Measurements from ENCODE around the gene VEGFA.

VEGFA gene

GRCh38 chr6:43785220-43785752 is 15.3 kb downstream of the VEGFA start:
- H3K9ac ChIP-seq (ENCODE audit: insufficient read length, low read depth), result no peak overlapping the region
- no peaks in the 10 kb centered on the region for H3K9me3 ChIP-seq (ENCODE audit: insufficient read depth, low read length)
- DNase-seq (ENCODE audit: low read depth, low spot score), result no peak
- no peak overlapping the region for H3K4me3 ChIP-seq (ENCODE audit: insufficient read length, low read depth)
- TF ChIP-seq ZNF274 (IDR thresholded peaks at IDR 0.05; ENCODE audit: low read depth, low read length), result no peak
- TF ChIP-seq SUZ12 (IDR thresholded peaks at IDR 0.05; ENCODE audit: extremely low read depth, insufficient read depth, insufficient read length), result no peak
- no peak for TF ChIP-seq YY1 (IDR thresholded peaks at IDR 0.05; ENCODE audit: insufficient read depth, insufficient read length)
- no peaks in the 10 kb centered on the region for H3K4me1 ChIP-seq (ENCODE audit: insufficient read depth, insufficient read length)
- H3K27me3 ChIP-seq (ENCODE audit: insufficient read depth, insufficient read length), result no peaks in the 10 kb centered on the region
- peaks cover 56% of the 10 kb centered on the region for H3K36me3 ChIP-seq (ENCODE audit: insufficient read depth, insufficient read length, low read length)

GRCh38 chr6:43785904-43786303 is 15.9 kb downstream of the VEGFA start:
- H3K4me3 ChIP-seq (ENCODE audit: insufficient read length, low read depth), result no peak overlapping the region
- H3K36me3 ChIP-seq (ENCODE audit: insufficient read depth, insufficient read length, low read length), result peaks cover 50% of the 10 kb centered on the region
- no peak for DNase-seq (ENCODE audit: low read depth, low spot score)
- H3K4me1 ChIP-seq (ENCODE audit: insufficient read depth, insufficient read length), result no peaks in the 10 kb centered on the region
- no peak overlapping the region for H3K9ac ChIP-seq (ENCODE audit: insufficient read length, low read depth)
- no peak for TF ChIP-seq YY1 (IDR thresholded peaks at IDR 0.05; ENCODE audit: insufficient read depth, insufficient read length)
- no peak for TF ChIP-seq ZNF274 (IDR thresholded peaks at IDR 0.05; ENCODE audit: low read depth, low read length)
- TF ChIP-seq SUZ12 (IDR thresholded peaks at IDR 0.05; ENCODE audit: extremely low read depth, insufficient read depth, insufficient read length), result no peak
- H3K9me3 ChIP-seq (ENCODE audit: insufficient read depth, low read length), result no peaks in the 10 kb centered on the region
- H3K27me3 ChIP-seq (ENCODE audit: insufficient read depth, insufficient read length), result no peaks in the 10 kb centered on the region

DNA sequence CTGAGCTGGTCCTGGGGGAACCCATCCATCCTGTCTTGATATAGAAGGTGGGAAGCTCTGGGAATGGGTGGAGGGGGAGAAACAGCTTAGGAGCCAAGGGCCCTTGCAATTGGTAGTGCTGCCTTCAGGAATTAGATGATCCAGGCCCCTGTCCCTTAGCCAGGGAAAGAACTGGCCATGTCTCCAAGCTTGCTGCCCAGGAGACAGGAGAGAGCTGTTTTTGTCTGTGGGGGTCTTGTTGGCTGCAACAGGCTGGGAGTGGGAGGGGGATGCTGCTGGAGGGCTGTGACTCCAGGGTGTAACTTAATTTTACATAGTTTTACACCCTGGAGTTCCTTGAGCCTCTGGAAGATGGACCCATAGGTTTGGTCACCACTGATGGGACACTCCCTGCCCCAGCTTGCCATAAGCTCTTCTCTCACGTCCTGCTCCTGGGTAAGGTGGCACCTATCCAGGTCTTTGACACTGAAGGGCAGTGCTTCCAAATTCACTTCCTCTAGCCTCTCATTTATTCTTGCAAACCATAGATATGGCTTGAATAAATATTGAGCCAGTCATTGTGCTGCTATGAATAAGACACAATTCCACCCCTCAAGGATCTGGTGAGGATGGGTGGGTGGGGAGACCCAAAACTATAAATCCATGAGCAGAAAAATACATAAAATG is 16.8 kb downstream of the VEGFA start:
- Histone ChIP-seq H3K4me3 (ENCODE audit: insufficient read length, low read depth) (no peak overlapping the region), H3K4me1 (ENCODE audit: insufficient read depth, insufficient read length) (no peaks in the 10 kb centered on the region), H3K9ac (ENCODE audit: insufficient read length, low read depth) (no peak overlapping the region), H3K27me3 (ENCODE audit: insufficient read depth, insufficient read length) (no peaks in the 10 kb centered on the region), H3K9me3 (ENCODE audit: insufficient read depth, low read length) (no peaks in the 10 kb centered on the region), H3K36me3 (ENCODE audit: insufficient read depth, insufficient read length, low read length) (peaks cover 41% of the 10 kb centered on the region)
- DNase-seq (ENCODE audit: low read depth, low spot score), result no peak
- TF ChIP-seq YY1 (IDR thresholded peaks at IDR 0.05; ENCODE audit: insufficient read depth, insufficient read length) (no peak), SUZ12 (IDR thresholded peaks at IDR 0.05; ENCODE audit: extremely low read depth, insufficient read depth, insufficient read length) (no peak), ZNF274 (IDR thresholded peaks at IDR 0.05; ENCODE audit: low read depth, low read length) (no peak)

GRCh38 chr6:43788301-43788700 is 18.3 kb downstream of the VEGFA start:
- no peak for TF ChIP-seq YY1 (IDR thresholded peaks at IDR 0.05; ENCODE audit: insufficient read depth, insufficient read length)
- no peak for TF ChIP-seq ZNF274 (IDR thresholded peaks at IDR 0.05; ENCODE audit: low read depth, low read length)
- TF ChIP-seq SUZ12 (IDR thresholded peaks at IDR 0.05; ENCODE audit: extremely low read depth, insufficient read depth, insufficient read length), result no peak
- Histone ChIP-seq H3K36me3 (ENCODE audit: insufficient read depth, insufficient read length, low read length) (peaks cover 26% of the 10 kb centered on the region), H3K9ac (ENCODE audit: insufficient read length, low read depth) (no peak overlapping the region), H3K9me3 (ENCODE audit: insufficient read depth, low read length) (no peaks in the 10 kb centered on the region), H3K27me3 (ENCODE audit: insufficient read depth, insufficient read length) (no peaks in the 10 kb centered on the region), H3K4me3 (ENCODE audit: insufficient read length, low read depth) (no peak overlapping the region), H3K4me1 (ENCODE audit: insufficient read depth, insufficient read length) (no peaks in the 10 kb centered on the region)
- DNase-seq (ENCODE audit: low read depth, low spot score), result no peak

DNA sequence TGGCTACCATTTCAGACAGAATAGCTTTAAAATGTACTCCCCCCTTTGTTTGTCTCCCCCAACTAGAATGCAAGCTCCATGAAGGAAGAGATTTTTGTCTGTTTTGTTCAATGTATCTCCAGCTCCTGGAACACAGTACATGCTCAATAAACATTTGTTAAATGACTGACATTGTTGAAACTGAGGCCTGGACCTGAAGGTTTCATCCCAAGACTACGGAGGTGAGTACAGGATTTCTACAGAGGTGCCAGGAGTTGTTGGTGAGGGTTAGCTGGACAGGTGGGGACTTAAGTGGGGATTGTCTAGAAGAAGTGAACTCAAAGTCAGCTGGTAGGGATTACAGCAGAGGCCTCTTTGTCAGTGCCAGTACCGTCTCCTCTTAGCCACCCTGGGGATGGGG is 19.4 kb downstream of the VEGFA start:
- no peaks in the 10 kb centered on the region for H3K27me3 ChIP-seq (ENCODE audit: insufficient read depth, insufficient read length)
- H3K4me1 ChIP-seq (ENCODE audit: insufficient read depth, insufficient read length), result no peaks in the 10 kb centered on the region
- TF ChIP-seq SUZ12 (IDR thresholded peaks at IDR 0.05; ENCODE audit: extremely low read depth, insufficient read depth, insufficient read length) (no peak), ZNF274 (IDR thresholded peaks at IDR 0.05; ENCODE audit: low read depth, low read length) (no peak), YY1 (IDR thresholded peaks at IDR 0.05; ENCODE audit: insufficient read depth, insufficient read length) (no peak)
- DNase-seq (ENCODE audit: low read depth, low spot score), result no peak
- H3K36me3 ChIP-seq (ENCODE audit: insufficient read depth, insufficient read length, low read length), result peaks cover 14% of the 10 kb centered on the region
- no peaks in the 10 kb centered on the region for H3K9me3 ChIP-seq (ENCODE audit: insufficient read depth, low read length)
- no peak overlapping the region for H3K4me3 ChIP-seq (ENCODE audit: insufficient read length, low read depth)
- H3K9ac ChIP-seq (ENCODE audit: insufficient read length, low read depth), result no peak overlapping the region

DNA sequence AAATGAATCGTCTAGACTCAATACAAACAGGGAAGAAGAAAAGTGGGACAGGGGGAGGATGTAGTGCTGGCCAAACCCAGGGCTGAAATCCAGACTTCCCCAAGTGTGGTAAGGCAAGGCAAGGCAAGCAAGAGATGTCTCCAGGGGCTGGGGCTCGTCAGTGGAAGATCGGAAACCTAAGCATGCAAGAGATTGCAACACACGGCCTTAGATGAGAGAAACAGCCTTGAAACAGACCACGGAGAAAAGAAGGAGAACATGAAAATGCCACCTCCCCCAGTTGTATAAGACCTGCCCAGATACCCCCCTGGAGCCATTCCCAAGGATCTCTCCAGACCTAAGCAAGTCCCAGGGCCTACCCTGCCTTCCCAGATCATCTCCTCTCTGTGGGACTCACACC is 20.0 kb downstream of the VEGFA start:
- Histone ChIP-seq H3K9ac (ENCODE audit: insufficient read length, low read depth) (no peak overlapping the region), H3K27me3 (ENCODE audit: insufficient read depth, insufficient read length) (no peaks in the 10 kb centered on the region), H3K36me3 (ENCODE audit: insufficient read depth, insufficient read length, low read length) (peaks cover 9% of the 10 kb centered on the region), H3K9me3 (ENCODE audit: insufficient read depth, low read length) (no peaks in the 10 kb centered on the region), H3K4me1 (ENCODE audit: insufficient read depth, insufficient read length) (no peaks in the 10 kb centered on the region), H3K4me3 (ENCODE audit: insufficient read length, low read depth) (no peak overlapping the region)
- TF ChIP-seq SUZ12 (IDR thresholded peaks at IDR 0.05; ENCODE audit: extremely low read depth, insufficient read depth, insufficient read length), result no peak
- no peak for TF ChIP-seq YY1 (IDR thresholded peaks at IDR 0.05; ENCODE audit: insufficient read depth, insufficient read length)
- TF ChIP-seq ZNF274 (IDR thresholded peaks at IDR 0.05; ENCODE audit: low read depth, low read length), result no peak
- DNase-seq (ENCODE audit: low read depth, low spot score), result no peak

DNA sequence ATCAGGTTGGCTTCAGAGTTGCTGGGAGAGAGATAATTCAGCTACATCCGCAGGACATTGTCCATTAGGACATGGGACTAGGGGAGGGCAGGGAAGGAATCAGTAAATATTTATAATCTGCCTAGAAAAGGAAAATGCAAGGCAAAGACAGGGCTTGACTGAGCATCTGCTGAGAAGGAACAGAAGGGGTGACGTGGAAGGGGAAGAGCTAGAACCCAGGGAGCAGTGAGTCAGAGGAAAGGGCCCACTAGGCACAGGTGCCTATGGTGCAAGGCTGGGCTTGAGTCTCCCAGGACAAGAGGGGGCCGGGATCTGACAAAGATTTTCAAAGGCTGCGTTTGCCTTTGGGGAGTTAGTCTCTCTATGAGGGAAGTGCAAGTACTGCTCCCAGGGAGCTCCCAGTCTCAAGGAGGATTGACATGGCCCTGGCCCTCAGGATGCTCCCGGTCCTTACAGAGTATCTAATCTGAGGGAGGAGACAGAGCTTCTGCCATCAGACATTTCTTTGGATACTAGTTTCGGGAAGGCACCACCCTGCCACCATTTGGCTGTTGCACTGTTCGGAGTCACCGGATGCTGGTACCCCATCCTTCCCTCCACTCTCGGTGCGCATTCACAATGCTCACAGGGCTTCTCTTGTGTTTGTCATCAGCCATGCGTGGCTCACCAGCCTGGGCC is 21.9 kb downstream of the VEGFA start:
- TF ChIP-seq SUZ12 (IDR thresholded peaks at IDR 0.05; ENCODE audit: extremely low read depth, insufficient read depth, insufficient read length) (no peak), ZNF274 (IDR thresholded peaks at IDR 0.05; ENCODE audit: low read depth, low read length) (no peak), YY1 (IDR thresholded peaks at IDR 0.05; ENCODE audit: insufficient read depth, insufficient read length) (no peak)
- Histone ChIP-seq H3K9me3 (ENCODE audit: insufficient read depth, low read length) (no peaks in the 10 kb centered on the region), H3K36me3 (ENCODE audit: insufficient read depth, insufficient read length, low read length) (no peaks in the 10 kb centered on the region), H3K4me3 (ENCODE audit: insufficient read length, low read depth) (no peak overlapping the region), H3K27me3 (ENCODE audit: insufficient read depth, insufficient read length) (no peaks in the 10 kb centered on the region), H3K4me1 (ENCODE audit: insufficient read depth, insufficient read length) (no peaks in the 10 kb centered on the region), H3K9ac (ENCODE audit: insufficient read length, low read depth) (no peak overlapping the region)
- no peak for DNase-seq (ENCODE audit: low read depth, low spot score)

Data from NT2/D1 (cell line).